ENCODE measurements around the gene METTL27.

Gene METTL27

GRCh38 chr7:73864981-73865711, 22.8 kb upstream of the METTL27 start:
- no peak for TF ChIP-seq CTCF (IDR thresholded peaks at IDR 0.05)

- TF ChIP-seq CTCF (IDR thresholded peaks at IDR 0.05): no peak
These were observed 19.0 kb upstream of the METTL27 start for GRCh38 chr7:73861305-73861704.

- no peak for TF ChIP-seq CTCF (IDR thresholded peaks at IDR 0.05)
These were observed 18.5 kb upstream of the METTL27 start, which contains the start of gene TMEM270 for GRCh38 chr7:73860859-73861258. TMEM270 (plus strand) TSS chr7:73861159; CDS start chr7:73861195, 36 bp downstream.

GRCh38 chr7:73858807-73859206, 16.5 kb upstream of the METTL27 start:
- no peak for TF ChIP-seq CTCF (IDR thresholded peaks at IDR 0.05)

- TF ChIP-seq CTCF (IDR thresholded peaks at IDR 0.05): no peak
These were observed 14.6 kb upstream of the METTL27 start for GRCh38 chr7:73856941-73857340.

- TF ChIP-seq CTCF (IDR thresholded peaks at IDR 0.05): no peak
These were observed 10.2 kb upstream of the METTL27 start for GRCh38 chr7:73852500-73852899.

- no peak for TF ChIP-seq CTCF (IDR thresholded peaks at IDR 0.05)
These were observed 9.4 kb upstream of the METTL27 start for GRCh38 chr7:73851410-73852338.
